ENCODE data around the gene ZBTB20. TPM values are rescaled to one million over a fixed set of nuclear protein-coding genes. Genes with fewer than 3 reads are reported as not detected.

Gene ZBTB20
- total RNA-seq, 1 donor from 2014 or later = 21.4 TPM

- Histone ChIP-seq H3K36me3 (ENCODE audit: insufficient read depth, low read length) (no peaks in the 10 kb centered on the region), H3K4me3 (ENCODE audit: insufficient read depth, low read depth, low read length) (no peak overlapping the region), H3K4me1 (ENCODE audit: insufficient read depth, low read length) (peaks cover 16% of the 10 kb centered on the region), H3K9me3 (ENCODE audit: insufficient read depth, low read depth, low read length) (no peaks in the 10 kb centered on the region), H2AFZ (ENCODE audit: low read depth, low read length) (no peak overlapping the region), H3K9ac (ENCODE audit: low read length) (no peak overlapping the region), H3K27ac (ENCODE audit: low read depth, low read length) (no peak overlapping the region), H3K27me3 (ENCODE audit: insufficient read depth, low read length) (no peaks in the 10 kb centered on the region), H4K20me1 (ENCODE audit: insufficient read depth, low read length) (no peaks in the 10 kb centered on the region), H3K4me2 (ENCODE audit: low read length) (no peak overlapping the region), H3K79me2 (ENCODE audit: insufficient read depth, low read length) (no peaks in the 10 kb centered on the region)
- Mint-ChIP-seq H3K9me3 (ENCODE audit: unreplicated experiment) (peaks cover 3% of the 10 kb centered on the region), H3K4me1 (ENCODE audit: low read depth, unreplicated experiment) (peaks cover 17% of the 10 kb centered on the region), H3K36me3 (ENCODE audit: low read depth, unreplicated experiment) (no peaks in the 10 kb centered on the region), H3K27ac (ENCODE audit: unreplicated experiment) (no peak overlapping the region), H3K27me3 (ENCODE audit: low read depth, unreplicated experiment) (no peaks in the 10 kb centered on the region), H3K4me3 (ENCODE audit: unreplicated experiment) (no peak overlapping the region)
- DNase-seq (ENCODE audit: low read depth) (no peak), FAIRE-seq (peak; percentile 9)
- TF ChIP-seq EZH2 (IDR thresholded peaks at IDR 0.05; ENCODE audit: insufficient read depth, low read length) = no peak
These were observed 483.1 kb downstream of the ZBTB20 start for GRCh38 chr3:114664006-114664405.

- H3K27me3 ChIP-seq (ENCODE audit: insufficient read depth, low read length) = no peaks in the 10 kb centered on the region
- DNase-seq (ENCODE audit: low read depth) = no peak
- peaks cover 3% of the 10 kb centered on the region for H3K9me3 Mint-ChIP-seq (ENCODE audit: unreplicated experiment)
- H3K27ac ChIP-seq (ENCODE audit: low read depth, low read length) = peak overlapping the region; percentile 60
- peak overlapping the region; percentile 78 for H3K4me2 ChIP-seq (ENCODE audit: low read length)
- no peaks in the 10 kb centered on the region for H3K27me3 Mint-ChIP-seq (ENCODE audit: low read depth, unreplicated experiment)
- H3K4me1 Mint-ChIP-seq (ENCODE audit: low read depth, unreplicated experiment) = peaks cover 3% of the 10 kb centered on the region
- H3K36me3 ChIP-seq (ENCODE audit: insufficient read depth, low read length) = no peaks in the 10 kb centered on the region
- peak overlapping the region; percentile 26 for H3K9ac ChIP-seq (ENCODE audit: low read length)
- H3K9me3 ChIP-seq (ENCODE audit: insufficient read depth, low read depth, low read length) = no peaks in the 10 kb centered on the region
- TF ChIP-seq EZH2 (IDR thresholded peaks at IDR 0.05; ENCODE audit: insufficient read depth, low read length) = no peak
- no peak for TF ChIP-seq CTCF (IDR thresholded peaks at IDR 0.05; ENCODE audit: insufficient read depth, low read depth, low read length)
- no peak overlapping the region for H3K4me3 ChIP-seq (ENCODE audit: insufficient read depth, low read depth, low read length)
- no peak overlapping the region for H3K4me3 Mint-ChIP-seq (ENCODE audit: unreplicated experiment)
- H3K4me1 ChIP-seq (ENCODE audit: insufficient read depth, low read length) = peaks cover 17% of the 10 kb centered on the region
- H3K27ac Mint-ChIP-seq (ENCODE audit: unreplicated experiment) = no peak overlapping the region
- no peaks in the 10 kb centered on the region for H3K79me2 ChIP-seq (ENCODE audit: insufficient read depth, low read length)
- no peak for FAIRE-seq
- no peak overlapping the region for H2AFZ ChIP-seq (ENCODE audit: low read depth, low read length)
- no peaks in the 10 kb centered on the region for H4K20me1 ChIP-seq (ENCODE audit: insufficient read depth, low read length)
- no peaks in the 10 kb centered on the region for H3K36me3 Mint-ChIP-seq (ENCODE audit: low read depth, unreplicated experiment)
These were observed 486.3 kb downstream of the ZBTB20 start for GRCh38 chr3:114660808-114661207.

GRCh38 chr3:114660124-114660523 lies 487.0 kb downstream of the ZBTB20 start:
- H3K27me3 Mint-ChIP-seq (ENCODE audit: low read depth, unreplicated experiment) = no peaks in the 10 kb centered on the region
- peak overlapping the region; percentile 35 for H3K4me3 ChIP-seq (ENCODE audit: insufficient read depth, low read depth, low read length)
- H3K4me1 Mint-ChIP-seq (ENCODE audit: low read depth, unreplicated experiment) = peaks cover 3% of the 10 kb centered on the region
- H3K79me2 ChIP-seq (ENCODE audit: insufficient read depth, low read length) = no peaks in the 10 kb centered on the region
- TF ChIP-seq EZH2 (IDR thresholded peaks at IDR 0.05; ENCODE audit: insufficient read depth, low read length) = no peak
- TF ChIP-seq CTCF (IDR thresholded peaks at IDR 0.05; ENCODE audit: insufficient read depth, low read depth, low read length) = no peak
- H2AFZ ChIP-seq (ENCODE audit: low read depth, low read length) = peak overlapping the region; percentile 40
- H4K20me1 ChIP-seq (ENCODE audit: insufficient read depth, low read length) = no peaks in the 10 kb centered on the region
- peak overlapping the region; percentile 78 for H3K4me2 ChIP-seq (ENCODE audit: low read length)
- no peaks in the 10 kb centered on the region for H3K36me3 ChIP-seq (ENCODE audit: insufficient read depth, low read length)
- peaks cover 3% of the 10 kb centered on the region for H3K9me3 Mint-ChIP-seq (ENCODE audit: unreplicated experiment)
- no peaks in the 10 kb centered on the region for H3K36me3 Mint-ChIP-seq (ENCODE audit: low read depth, unreplicated experiment)
- no peak overlapping the region for H3K27ac Mint-ChIP-seq (ENCODE audit: unreplicated experiment)
- H3K27ac ChIP-seq (ENCODE audit: low read depth, low read length) = peak overlapping the region; percentile 60
- FAIRE-seq = no peak
- H3K9me3 ChIP-seq (ENCODE audit: insufficient read depth, low read depth, low read length) = no peaks in the 10 kb centered on the region
- DNase-seq (ENCODE audit: low read depth) = peak; percentile 77
- H3K9ac ChIP-seq (ENCODE audit: low read length) = peak overlapping the region; percentile 26
- no peak overlapping the region for H3K4me3 Mint-ChIP-seq (ENCODE audit: unreplicated experiment)
- peaks cover 17% of the 10 kb centered on the region for H3K4me1 ChIP-seq (ENCODE audit: insufficient read depth, low read length)
- H3K27me3 ChIP-seq (ENCODE audit: insufficient read depth, low read length) = no peaks in the 10 kb centered on the region
